RWPE2 (cell line): ENCODE results near the gene FMN1.

Experiments
- ATAC-seq: fragments of 200-7000 bp; cut with Tn5 transposase; 3 replicates; pipeline ENCODE4 v1.9.1; 2021; ENCODE audit warnings: low read depth
- DNase-seq: peaks from one replicate; pipeline ENCODE4 v3.0.0-alpha.2; 2020; ENCODE audit warnings: low spot score
- H3K27ac ChIP-seq: fragments of 450-650 bp; 2 replicates; pipeline ENCODE4 v1.5.1; 2017; ENCODE audit warnings: mild to moderate bottlenecking; ENCODE audit not compliant: poor library complexity, severe bottlenecking
- H3K27me3 ChIP-seq: fragments of 250-450 bp; sonication (Bioruptor Pico); 2 replicates; pipeline ENCODE4 v1.5.1; 2021; ENCODE audit warnings: mild to moderate bottlenecking, moderate library complexity; ENCODE audit not compliant: insufficient read depth, poor library complexity, severe bottlenecking
- H3K36me3 ChIP-seq: fragments of 250-450 bp; sonication (Bioruptor Pico); 2 replicates; pipeline ENCODE4 v1.5.1; 2020; ENCODE audit warnings: low read depth, mild to moderate bottlenecking, moderate library complexity
- H3K4me1 ChIP-seq: fragments of 250-450 bp; sonication (Bioruptor Pico); 2 replicates; pipeline ENCODE4 v1.5.1; 2021; ENCODE audit warnings: mild to moderate bottlenecking, moderate library complexity; ENCODE audit not compliant: insufficient read depth, poor library complexity, severe bottlenecking
- H3K4me3 ChIP-seq: fragments of 250-450 bp; sonication (Bioruptor Pico); 2 replicates; pipeline ENCODE4 v1.5.1; 2021; ENCODE audit warnings: mild to moderate bottlenecking, moderate library complexity; ENCODE audit not compliant: severe bottlenecking
- H3K9me3 ChIP-seq: fragments of 250-450 bp; sonication (Bioruptor Pico); 2 replicates; pipeline ENCODE4 v1.5.1; 2021; ENCODE audit warnings: mild to moderate bottlenecking, moderate library complexity; ENCODE audit not compliant: severe bottlenecking
- TF ChIP-seq, protein P1 (sequence below): fragments of 450-650 bp; IDR thresholded peaks from one replicate; pipeline ENCODE4 v1.5.1; 2017; ENCODE audit warnings: mild to moderate bottlenecking, moderate library complexity; ENCODE audit not compliant: poor library complexity, severe bottlenecking

Gene FMN1

GRCh38 chr15:32824777-32825176 is 369.7 kb downstream of the FMN1 start:
- peak; percentile 97 for ATAC-seq
- Histone ChIP-seq H3K27ac (peak overlapping the region; percentile 96), H3K9me3 (no peaks in the 10 kb centered on the region), H3K4me1 (peaks cover 45% of the 10 kb centered on the region), H3K4me3 (no peak overlapping the region), H3K27me3 (no peaks in the 10 kb centered on the region), H3K36me3 (no peaks in the 10 kb centered on the region)
- DNase-seq = no peak
- TF ChIP-seq, protein P1, sequence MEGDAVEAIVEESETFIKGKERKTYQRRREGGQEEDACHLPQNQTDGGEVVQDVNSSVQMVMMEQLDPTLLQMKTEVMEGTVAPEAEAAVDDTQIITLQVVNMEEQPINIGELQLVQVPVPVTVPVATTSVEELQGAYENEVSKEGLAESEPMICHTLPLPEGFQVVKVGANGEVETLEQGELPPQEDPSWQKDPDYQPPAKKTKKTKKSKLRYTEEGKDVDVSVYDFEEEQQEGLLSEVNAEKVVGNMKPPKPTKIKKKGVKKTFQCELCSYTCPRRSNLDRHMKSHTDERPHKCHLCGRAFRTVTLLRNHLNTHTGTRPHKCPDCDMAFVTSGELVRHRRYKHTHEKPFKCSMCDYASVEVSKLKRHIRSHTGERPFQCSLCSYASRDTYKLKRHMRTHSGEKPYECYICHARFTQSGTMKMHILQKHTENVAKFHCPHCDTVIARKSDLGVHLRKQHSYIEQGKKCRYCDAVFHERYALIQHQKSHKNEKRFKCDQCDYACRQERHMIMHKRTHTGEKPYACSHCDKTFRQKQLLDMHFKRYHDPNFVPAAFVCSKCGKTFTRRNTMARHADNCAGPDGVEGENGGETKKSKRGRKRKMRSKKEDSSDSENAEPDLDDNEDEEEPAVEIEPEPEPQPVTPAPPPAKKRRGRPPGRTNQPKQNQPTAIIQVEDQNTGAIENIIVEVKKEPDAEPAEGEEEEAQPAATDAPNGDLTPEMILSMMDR = peak; percentile 82

DNA sequence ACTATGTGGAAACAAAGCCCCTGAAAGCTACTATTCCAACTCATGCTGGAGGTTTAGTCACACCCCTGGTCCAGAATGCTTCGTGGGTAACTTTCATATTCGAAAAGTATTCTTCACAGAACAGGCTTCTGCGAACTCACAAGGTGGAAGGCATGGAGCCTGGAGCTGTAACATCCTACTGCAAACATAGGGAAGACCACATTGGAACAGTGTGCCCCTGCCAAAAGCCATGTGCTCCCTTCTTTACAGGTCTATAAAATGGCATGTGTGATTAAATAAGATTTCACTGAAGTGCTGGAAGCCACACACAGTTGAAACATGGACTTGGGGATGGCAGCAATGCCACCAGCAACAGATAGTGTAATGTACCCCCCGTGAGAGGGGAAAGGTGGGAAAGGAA is 370.8 kb downstream of the FMN1 start:
- H3K27ac ChIP-seq = peak overlapping the region; percentile 96
- DNase-seq = no peak
- no peak overlapping the region for H3K4me3 ChIP-seq
- H3K4me1 ChIP-seq = peaks cover 38% of the 10 kb centered on the region
- no peaks in the 10 kb centered on the region for H3K27me3 ChIP-seq
- TF ChIP-seq, protein P1 = no peak
- no peaks in the 10 kb centered on the region for H3K36me3 ChIP-seq
- ATAC-seq = no peak
- no peaks in the 10 kb centered on the region for H3K9me3 ChIP-seq

DNA sequence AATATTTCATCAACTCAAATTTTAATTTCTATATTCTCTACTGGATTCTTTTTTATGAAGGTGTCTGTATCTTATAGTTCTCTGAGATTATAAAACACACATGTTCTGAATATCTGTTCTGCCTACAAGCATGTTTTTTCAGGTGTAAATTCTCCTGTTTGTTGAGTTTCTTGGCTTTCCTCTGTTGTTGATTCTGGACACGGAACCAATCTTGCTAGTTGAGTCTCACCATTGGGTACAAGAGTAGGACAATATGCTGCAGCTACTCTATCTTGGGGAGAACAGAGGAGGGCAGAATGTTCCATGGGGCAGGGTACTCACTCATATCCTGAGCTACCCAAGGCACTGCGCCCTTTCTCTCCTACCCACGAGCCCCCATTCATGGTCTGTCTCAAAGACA is 371.8 kb downstream of the FMN1 start:
- Histone ChIP-seq H3K9me3 (no peaks in the 10 kb centered on the region), H3K4me1 (peaks cover 36% of the 10 kb centered on the region), H3K27ac (no peak overlapping the region), H3K36me3 (no peaks in the 10 kb centered on the region), H3K27me3 (no peaks in the 10 kb centered on the region), H3K4me3 (no peak overlapping the region)
- TF ChIP-seq, protein P1 = no peak
- no peak for ATAC-seq
- DNase-seq = no peak

GRCh38 chr15:32819448-32819847 is 375.1 kb downstream of the FMN1 start:
- peak overlapping the region; percentile 10 for H3K27ac ChIP-seq
- no peak for ATAC-seq

DNA sequence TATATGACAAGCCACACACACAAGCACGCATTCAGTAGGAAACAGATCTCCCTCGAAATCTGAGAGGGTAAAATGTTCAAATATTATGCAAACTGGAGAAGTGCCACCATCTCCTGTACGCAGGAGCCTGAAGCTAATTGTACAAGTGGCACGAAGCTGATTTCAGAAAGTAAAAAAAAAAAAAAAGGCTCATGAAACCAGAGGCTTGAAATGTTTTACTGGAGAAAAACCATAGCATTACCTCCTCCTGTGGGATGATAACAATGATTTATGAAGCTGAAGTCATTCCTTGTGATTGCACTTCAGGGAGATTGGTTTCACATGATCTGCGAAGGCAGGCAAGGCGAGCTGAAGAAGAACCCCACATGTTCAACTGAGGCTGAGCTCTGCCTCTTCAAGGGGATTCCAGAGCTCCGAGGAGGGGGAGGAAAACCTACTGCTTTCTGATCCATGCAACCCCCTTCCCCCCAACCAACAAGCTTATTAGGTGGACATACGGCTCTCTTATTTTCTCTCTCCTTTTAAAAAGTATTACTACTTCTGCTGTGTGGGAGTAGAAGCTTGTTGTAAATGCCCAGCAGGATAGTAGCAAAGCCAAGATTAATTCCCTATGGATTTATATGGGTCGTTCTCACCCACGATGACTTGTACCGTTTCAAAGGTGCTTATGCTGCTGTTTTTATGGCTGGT is 375.6 kb downstream of the FMN1 start:
- ATAC-seq (no peak), DNase-seq (no peak)
- H3K27ac ChIP-seq = peak overlapping the region; percentile 10
- no peaks in the 10 kb centered on the region for H3K36me3 ChIP-seq
- TF ChIP-seq, protein P1 = no peak
- H3K4me3 ChIP-seq = no peak overlapping the region
- peaks cover 18% of the 10 kb centered on the region for H3K4me1 ChIP-seq
- no peaks in the 10 kb centered on the region for H3K9me3 ChIP-seq
- no peaks in the 10 kb centered on the region for H3K27me3 ChIP-seq

More at GRCh38 chr15:32819448-32819847, 375.1 kb downstream of the FMN1 start:
- H3K4me1 ChIP-seq = peaks cover 23% of the 10 kb centered on the region
- no peaks in the 10 kb centered on the region for H3K36me3 ChIP-seq
- H3K9me3 ChIP-seq = no peaks in the 10 kb centered on the region
- no peak overlapping the region for H3K4me3 ChIP-seq
- TF ChIP-seq, protein P1 = no peak
- no peak for DNase-seq
- H3K27me3 ChIP-seq = no peaks in the 10 kb centered on the region
